Measurements from ENCODE around the gene CHRD. TPM values are rescaled to one million over a fixed set of nuclear protein-coding genes. Genes with fewer than 3 reads are reported as not detected.
A peak's percentile ranks its signal among the peaks of the same experiment; 100 is the strongest.

The CHRD gene
- total RNA-seq, 2 donors from 2014 or later, result 7.0 to 13.4 TPM

GRCh38 chr3:184375747-184376461 lies 4.0 kb upstream of the CHRD start:
- Histone ChIP-seq H3K4me1 (peaks cover 0 to 22% of the 10 kb centered on the region in 2 donors), H3K36me3 (no peaks in the 10 kb centered on the region), H3K27me3 (no peaks in the 10 kb centered on the region), H3K27ac (no peak overlapping the region), H3K4me3 (no peak overlapping the region), H3K9me3 (no peaks in the 10 kb centered on the region)
- no peak for TF ChIP-seq CTCF (IDR thresholded peaks at IDR 0.05)
- DNase-seq (ENCODE audit: low spot score), result no peak

GRCh38 chr3:184377374-184377773 lies 2.5 kb upstream of the CHRD start:
- H3K4me3 ChIP-seq, result no peak overlapping the region
- no peak for DNase-seq (ENCODE audit: low spot score)
- H3K36me3 ChIP-seq, result no peaks in the 10 kb centered on the region
- peaks cover 0 to 24% of the 10 kb centered on the region in 2 donors for H3K4me1 ChIP-seq
- H3K9me3 ChIP-seq, result no peaks in the 10 kb centered on the region
- no peak for TF ChIP-seq CTCF (IDR thresholded peaks at IDR 0.05)
- no peaks in the 10 kb centered on the region for H3K27me3 ChIP-seq
- H3K27ac ChIP-seq, result no peak overlapping the region

- peaks cover 0 to 24% of the 10 kb centered on the region in 2 donors for H3K4me1 ChIP-seq
- no peaks in the 10 kb centered on the region for H3K36me3 ChIP-seq
- H3K4me3 ChIP-seq, result no peak within 1 kb of the TSS
- TF ChIP-seq CTCF (IDR thresholded peaks at IDR 0.05), result no peak
- H3K9me3 ChIP-seq, result no peaks in the 10 kb centered on the region
- no peaks in the 10 kb centered on the region for H3K27me3 ChIP-seq
- DNase-seq (ENCODE audit: low spot score), result no peak
- H3K27ac ChIP-seq, result peak within 1 kb of the TSS; percentile 64 to 70
These were observed 1.9 kb upstream of the CHRD start, which contains the start of gene THPO for GRCh38 chr3:184377882-184378445. THPO (minus strand) TSS chr3:184378207; CDS start chr3:184376259, 1,948 bp downstream.

DNA sequence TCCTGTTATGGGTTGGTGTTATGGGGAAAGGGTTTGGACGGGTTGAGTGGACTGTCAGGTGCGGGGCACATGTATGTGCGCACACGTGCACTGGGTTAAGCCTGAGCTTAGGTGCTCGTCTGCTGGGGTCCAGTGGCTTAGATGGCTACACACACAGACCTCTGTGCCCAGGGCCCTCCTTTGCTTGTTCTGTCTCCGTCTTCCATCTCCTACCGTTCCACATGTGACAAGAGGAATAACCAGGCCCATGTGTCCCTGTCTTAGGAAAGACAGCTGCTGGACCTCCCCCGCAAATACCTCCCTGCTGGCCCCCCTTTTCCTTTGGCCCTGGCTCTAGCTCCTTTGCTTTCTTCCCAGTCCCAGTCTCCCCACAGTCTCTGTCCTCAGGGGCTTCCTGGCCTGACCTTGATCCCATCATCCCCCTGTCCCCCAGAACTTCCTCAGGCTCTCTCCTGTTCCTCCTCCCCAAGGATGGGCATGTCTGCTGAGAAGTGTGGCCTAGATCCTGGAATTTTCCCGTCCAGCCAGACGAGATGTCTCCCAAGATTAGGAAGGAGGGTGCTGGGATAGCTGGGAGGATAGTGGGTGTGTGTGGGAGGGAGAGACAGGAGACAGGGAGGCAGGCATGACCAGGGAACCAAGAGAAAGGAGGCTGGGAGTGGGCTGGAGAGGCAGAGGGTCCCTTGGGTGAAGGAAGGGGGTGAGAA lies 1.1 kb upstream of the CHRD start:
- no peak overlapping the region for H3K4me3 ChIP-seq
- H3K4me1 ChIP-seq, result peaks cover 0 to 24% of the 10 kb centered on the region in 2 donors
- no peaks in the 10 kb centered on the region for H3K27me3 ChIP-seq
- no peaks in the 10 kb centered on the region for H3K36me3 ChIP-seq
- H3K27ac ChIP-seq, result peak overlapping the region; percentile 64 to 70
- no peak for TF ChIP-seq CTCF (IDR thresholded peaks at IDR 0.05)
- no peak for DNase-seq (ENCODE audit: low spot score)
- no peaks in the 10 kb centered on the region for H3K9me3 ChIP-seq

DNA sequence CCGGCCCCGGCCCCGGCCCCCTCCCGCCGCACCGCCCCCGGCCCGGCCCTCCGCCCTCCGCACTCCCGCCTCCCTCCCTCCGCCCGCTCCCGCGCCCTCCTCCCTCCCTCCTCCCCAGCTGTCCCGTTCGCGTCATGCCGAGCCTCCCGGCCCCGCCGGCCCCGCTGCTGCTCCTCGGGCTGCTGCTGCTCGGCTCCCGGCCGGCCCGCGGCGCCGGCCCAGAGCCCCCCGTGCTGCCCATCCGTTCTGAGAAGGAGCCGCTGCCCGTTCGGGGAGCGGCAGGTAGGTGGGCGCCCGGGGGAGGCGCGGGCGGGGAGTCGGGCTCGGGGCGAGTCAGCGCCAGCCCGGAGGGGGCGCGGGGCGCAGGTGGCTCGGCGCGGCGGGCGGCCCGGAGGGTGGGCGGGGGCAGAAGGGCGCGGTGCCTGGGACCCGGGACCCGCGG lies 352 bp downstream of the CHRD start:
- no peak for TF ChIP-seq CTCF (IDR thresholded peaks at IDR 0.05)
- H3K27me3 ChIP-seq, result no peaks in the 10 kb centered on the region
- peaks cover 0 to 24% of the 10 kb centered on the region in 2 donors for H3K4me1 ChIP-seq
- H3K4me3 ChIP-seq, result peak overlapping the region; percentile 50 to 55
- DNase-seq (ENCODE audit: low spot score), result no peak
- no peaks in the 10 kb centered on the region for H3K9me3 ChIP-seq
- H3K27ac ChIP-seq, result peak overlapping the region in 1 of 2 donors; percentile 50
- no peaks in the 10 kb centered on the region for H3K36me3 ChIP-seq
